ENCODE data around the gene CNPY4. TPM values are rescaled to one million over a fixed set of nuclear protein-coding genes. Genes with fewer than 3 reads are reported as not detected.

The CNPY4 gene
- 15.3 and 16.2 TPM in 2 replicates for total RNA-seq

GRCh38 chr7:100119072-100119969 is at the start of gene CNPY4, which contains the start of gene TAF6:
Gene CNPY4, plus strand, starts transcription at chr7:100119634. Its CDS starts 111 bp downstream, at chr7:100119745.
Gene TAF6, minus strand, starts transcription at chr7:100119358. Its CDS starts 5,149 bp downstream, at chr7:100114209.

GRCh38 chr7:100081535-100082102 is 37.8 kb upstream of the CNPY4 start, which contains the start of gene ZNF3:
Gene ZNF3, minus strand, starts transcription at chr7:100081723. Its CDS starts 4,366 bp downstream, at chr7:100077357.

GRCh38 chr7:100088621-100089457 is 30.6 kb upstream of the CNPY4 start, which contains the start of gene COPS6:
Gene COPS6, plus strand, starts transcription at chr7:100088969. Its CDS starts 22 bp downstream, at chr7:100088991.

GRCh38 chr7:100101016-100101862 is 18.2 kb upstream of the CNPY4 start, which contains the start of the genes AP4M1 and MCM7:
Gene AP4M1, plus strand, starts transcription at chr7:100101643. Its CDS starts 72 bp downstream, at chr7:100101715.
Gene MCM7, minus strand, starts transcription at chr7:100101397. Its CDS starts 103 bp downstream, at chr7:100101294.

GRCh38 chr7:100126931-100127865 is 7.8 kb downstream of the CNPY4 start, which contains the start of gene MBLAC1:
Gene MBLAC1, plus strand, starts transcription at chr7:100126967. Its CDS starts 429 bp downstream, at chr7:100127396.

GRCh38 chr7:100148559-100149328 is 29.3 kb downstream of the CNPY4 start, which contains the start of gene LAMTOR4:
Gene LAMTOR4, plus strand, starts transcription at chr7:100148918. Its CDS starts 55 bp downstream, at chr7:100148973.

GRCh38 chr7:100158229-100159098 is 39.0 kb downstream of the CNPY4 start, which contains the start of gene TRAPPC14:
Gene TRAPPC14, minus strand, starts transcription at chr7:100158723. Its CDS starts 224 bp downstream, at chr7:100158499.

Other genes starting within 250 kb of the CNPY4 start
- 0.25 TPM in 1 of 2 replicates, not detected in the other for gene OR2AE1, start 242.6 kb upstream of the CNPY4 start, total RNA-seq
- 32.7 and 33.8 TPM in 2 replicates for gene TRIM4, start 200.1 kb upstream of the CNPY4 start, total RNA-seq
- not detected in 2 replicates for gene GJC3, start 190.0 kb upstream of the CNPY4 start, total RNA-seq
- gene AZGP1, start 143.6 kb upstream of the CNPY4 start, total RNA-seq, result 1.3 and 2.1 TPM in 2 replicates
- 31.2 and 34.4 TPM in 2 replicates for gene ZKSCAN1, start 104.0 kb upstream of the CNPY4 start, total RNA-seq
- gene ZSCAN21, start 69.9 kb upstream of the CNPY4 start, total RNA-seq, result 8.4 and 9.9 TPM in 2 replicates
- gene ZNF3, start 37.9 kb upstream of the CNPY4 start, total RNA-seq, result 9.7 and 14.7 TPM in 2 replicates
- gene COPS6, start 30.7 kb upstream of the CNPY4 start, total RNA-seq, result 38.5 and 41.9 TPM in 2 replicates
- gene MCM7, start 18.2 kb upstream of the CNPY4 start, total RNA-seq, result 11.0 and 17.1 TPM in 2 replicates
- 17.2 and 18.4 TPM in 2 replicates for gene AP4M1, start 18.0 kb upstream of the CNPY4 start, total RNA-seq
- gene TAF6, start 276 bp upstream of the CNPY4 start, total RNA-seq, result 29.0 and 44.7 TPM in 2 replicates
- gene MBLAC1, start 7.3 kb downstream of the CNPY4 start, total RNA-seq, result 4.6 and 5.7 TPM in 2 replicates
- 117 and 132 TPM in 2 replicates for gene LAMTOR4, start 29.3 kb downstream of the CNPY4 start, total RNA-seq
- 4.0 and 4.5 TPM in 2 replicates for gene TRAPPC14, start 39.1 kb downstream of the CNPY4 start, total RNA-seq
- gene GAL3ST4, start 49.0 kb downstream of the CNPY4 start, total RNA-seq, result 0.98 and 1.00 TPM in 2 replicates
- 0.05 TPM in 1 of 2 replicates, not detected in the other for gene GPC2, start 57.7 kb downstream of the CNPY4 start, total RNA-seq
- gene STAG3, start 58.3 kb downstream of the CNPY4 start, total RNA-seq, result 0.87 and 2.6 TPM in 2 replicates
- gene PVRIG, start 100.3 kb downstream of the CNPY4 start, total RNA-seq, result not detected in 2 replicates
- gene SPDYE3, start 188.1 kb downstream of the CNPY4 start, total RNA-seq, result not detected in 2 replicates
- 3.2 and 6.1 TPM in 2 replicates for gene PILRB, start 238.5 kb downstream of the CNPY4 start, total RNA-seq

Measured in cardiac ventricle fibroblast (primary cell).